Progenitor cell of endocrine pancreas (in vitro differentiated cells): ENCODE measurements around the gene B3GNT3. TPM values are rescaled to one million over a fixed set of nuclear protein-coding genes. Genes with fewer than 3 reads are reported as not detected.

ENCODE experiments used
- DNase-seq: peaks from one replicate; pipeline ENCODE4 v3.0.0; 2021; ENCODE audit warnings: low spot score; ENCODE audit not compliant: unreplicated experiment
- H3K27ac Mint-ChIP-seq: 2 replicates; pipeline ENCODE4 v1.8.0; 2021; ENCODE audit warnings: mild to moderate bottlenecking, moderate library complexity, mixed read lengths
- H3K27me3 Mint-ChIP-seq: 2 replicates; pipeline ENCODE4 v1.8.0; 2021; ENCODE audit warnings: mixed read lengths
- H3K36me3 Mint-ChIP-seq: 2 replicates; pipeline ENCODE4 v1.8.0; 2022; ENCODE audit warnings: mixed read lengths; ENCODE audit not compliant: insufficient read depth
- H3K4me1 Mint-ChIP-seq: 2 replicates; pipeline ENCODE4 v1.8.0; 2021; ENCODE audit warnings: low read depth, mixed read lengths
- H3K4me3 Mint-ChIP-seq: 2 replicates; pipeline ENCODE4 v1.8.0; 2021; ENCODE audit warnings: low read depth, mild to moderate bottlenecking, moderate library complexity, mixed read lengths
- H3K9me3 Mint-ChIP-seq: 2 replicates; pipeline ENCODE4 v1.8.0; 2021; ENCODE audit warnings: low read depth, mixed read lengths
- total RNA-seq: library from RNA; stranded (reverse); gene quantifications from 2 replicates; pipeline ENCODE4 v1.2.1, GENCODE V29; 2021
- TF ChIP-seq, protein P1 (sequence below): fragments of 200-600 bp; sonication (generic); IDR thresholded peaks from one replicate; pipeline ENCODE4 v1.5.0; 2021; ENCODE audit warnings: antibody characterized with exemption, mild to moderate bottlenecking; ENCODE audit not compliant: unreplicated experiment

The B3GNT3 gene
- total RNA-seq, 1 donor from 2014 or later: not detected

GRCh38 chr19:17762505-17763229, 32.3 kb upstream of the B3GNT3 start:
- Mint-ChIP-seq H3K27ac (no peak overlapping the region), H3K27me3 (peaks cover 5% of the 10 kb centered on the region), H3K9me3 (no peaks in the 10 kb centered on the region), H3K36me3 (no peaks in the 10 kb centered on the region), H3K4me3 (no peak overlapping the region), H3K4me1 (no peaks in the 10 kb centered on the region)
- no peak for DNase-seq
- TF ChIP-seq, protein P1, sequence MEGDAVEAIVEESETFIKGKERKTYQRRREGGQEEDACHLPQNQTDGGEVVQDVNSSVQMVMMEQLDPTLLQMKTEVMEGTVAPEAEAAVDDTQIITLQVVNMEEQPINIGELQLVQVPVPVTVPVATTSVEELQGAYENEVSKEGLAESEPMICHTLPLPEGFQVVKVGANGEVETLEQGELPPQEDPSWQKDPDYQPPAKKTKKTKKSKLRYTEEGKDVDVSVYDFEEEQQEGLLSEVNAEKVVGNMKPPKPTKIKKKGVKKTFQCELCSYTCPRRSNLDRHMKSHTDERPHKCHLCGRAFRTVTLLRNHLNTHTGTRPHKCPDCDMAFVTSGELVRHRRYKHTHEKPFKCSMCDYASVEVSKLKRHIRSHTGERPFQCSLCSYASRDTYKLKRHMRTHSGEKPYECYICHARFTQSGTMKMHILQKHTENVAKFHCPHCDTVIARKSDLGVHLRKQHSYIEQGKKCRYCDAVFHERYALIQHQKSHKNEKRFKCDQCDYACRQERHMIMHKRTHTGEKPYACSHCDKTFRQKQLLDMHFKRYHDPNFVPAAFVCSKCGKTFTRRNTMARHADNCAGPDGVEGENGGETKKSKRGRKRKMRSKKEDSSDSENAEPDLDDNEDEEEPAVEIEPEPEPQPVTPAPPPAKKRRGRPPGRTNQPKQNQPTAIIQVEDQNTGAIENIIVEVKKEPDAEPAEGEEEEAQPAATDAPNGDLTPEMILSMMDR: no peak

DNA sequence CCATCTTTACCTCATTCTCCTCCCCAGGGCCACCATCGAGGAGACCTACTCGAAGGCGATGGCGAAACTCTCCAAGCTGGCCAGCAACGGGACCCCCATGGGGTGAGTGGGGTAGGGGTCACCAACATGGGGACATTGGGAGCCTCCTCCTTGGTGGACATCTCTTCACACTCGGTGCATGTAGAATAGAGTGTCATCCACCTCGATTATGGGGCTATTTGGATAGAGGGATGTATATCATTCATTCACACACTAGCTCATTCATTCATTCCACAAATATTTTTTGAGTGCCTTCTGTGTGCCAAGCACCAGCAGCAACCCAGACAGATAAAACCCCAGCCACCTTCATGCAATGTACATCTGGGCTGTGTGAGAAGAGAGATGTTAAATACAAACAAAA, 30.6 kb upstream of the B3GNT3 start:
- DNase-seq: no peak
- TF ChIP-seq, protein P1: no peak
- Mint-ChIP-seq H3K4me1 (no peaks in the 10 kb centered on the region), H3K27ac (no peak overlapping the region), H3K27me3 (peaks cover 5% of the 10 kb centered on the region), H3K9me3 (no peaks in the 10 kb centered on the region), H3K36me3 (no peaks in the 10 kb centered on the region), H3K4me3 (no peak overlapping the region)

- TF ChIP-seq, protein P1: no peak
- Mint-ChIP-seq H3K36me3 (no peaks in the 10 kb centered on the region), H3K4me3 (no peak overlapping the region), H3K4me1 (no peaks in the 10 kb centered on the region), H3K9me3 (no peaks in the 10 kb centered on the region), H3K27me3 (peaks cover 5% of the 10 kb centered on the region), H3K27ac (no peak overlapping the region)
- DNase-seq: no peak
Observed at GRCh38 chr19:17765069-17765618, 29.8 kb upstream of the B3GNT3 start.

- Mint-ChIP-seq H3K4me3 (peak overlapping the region; percentile 26), H3K4me1 (no peaks in the 10 kb centered on the region), H3K9me3 (no peaks in the 10 kb centered on the region), H3K36me3 (no peaks in the 10 kb centered on the region), H3K27me3 (peaks cover 8% of the 10 kb centered on the region), H3K27ac (no peak overlapping the region)
- peak; percentile 70 for DNase-seq
- TF ChIP-seq, protein P1: peak; percentile 83
Observed at GRCh38 chr19:17766543-17767131, 28.3 kb upstream of the B3GNT3 start.

DNA sequence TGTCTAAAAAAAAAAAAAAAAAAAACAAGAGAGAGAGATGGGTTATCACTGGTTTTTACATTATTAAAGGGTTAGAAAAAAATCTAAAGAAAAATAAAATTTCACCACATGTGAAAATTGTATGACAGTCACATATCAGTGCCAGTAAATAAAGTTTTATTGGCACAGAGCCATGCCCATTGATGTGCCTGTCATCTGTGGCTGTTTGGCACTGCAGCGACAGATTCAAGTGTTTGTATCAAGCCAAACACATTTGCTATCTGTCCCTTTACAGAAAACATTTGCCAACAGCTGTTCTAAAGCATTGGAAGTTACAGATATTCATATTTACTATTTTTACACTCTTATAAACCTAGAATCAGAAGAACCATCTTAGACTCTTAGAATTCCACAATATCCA, 27.4 kb upstream of the B3GNT3 start:
- TF ChIP-seq, protein P1: no peak
- H3K27ac Mint-ChIP-seq: no peak overlapping the region
- no peaks in the 10 kb centered on the region for H3K36me3 Mint-ChIP-seq
- no peaks in the 10 kb centered on the region for H3K4me1 Mint-ChIP-seq
- DNase-seq: no peak
- no peak overlapping the region for H3K4me3 Mint-ChIP-seq
- H3K9me3 Mint-ChIP-seq: no peaks in the 10 kb centered on the region
- H3K27me3 Mint-ChIP-seq: peaks cover 8% of the 10 kb centered on the region
